GM21786 (cell line): ENCODE measurements around the gene COL4A1.

Source experiments
- ATAC-seq: cut with Tn5 transposase; IDR thresholded peaks from one replicate; pipeline ENCODE4 v1.9.1; 2021; ENCODE audit not compliant: unreplicated experiment

COL4A1 gene

GRCh38 chr13:110206185-110206584 is 100.8 kb downstream of the COL4A1 start:
- ATAC-seq, result no peak

- ATAC-seq, result no peak
Measured at GRCh38 chr13:110201114-110201513, 105.8 kb downstream of the COL4A1 start.

GRCh38 chr13:110200276-110200870 is 106.6 kb downstream of the COL4A1 start:
- ATAC-seq, result no peak

- no peak for ATAC-seq
Measured at GRCh38 chr13:110199046-110199831, 107.7 kb downstream of the COL4A1 start.

GRCh38 chr13:110197471-110197870 is 109.5 kb downstream of the COL4A1 start:
- ATAC-seq, result no peak

- no peak for ATAC-seq
Measured at GRCh38 chr13:110197026-110197425, 109.9 kb downstream of the COL4A1 start.

- ATAC-seq, result no peak
Measured at GRCh38 chr13:110195547-110196485, 111.1 kb downstream of the COL4A1 start.

GRCh38 chr13:110194451-110194850 is 112.5 kb downstream of the COL4A1 start:
- no peak for ATAC-seq

GRCh38 chr13:110193491-110193890 is 113.5 kb downstream of the COL4A1 start:
- no peak for ATAC-seq

GRCh38 chr13:110192472-110192871 is 114.5 kb downstream of the COL4A1 start:
- ATAC-seq, result no peak

- ATAC-seq, result no peak
Measured at GRCh38 chr13:110187641-110188161, 119.3 kb downstream of the COL4A1 start.

- no peak for ATAC-seq
Measured at GRCh38 chr13:110186231-110186855, 120.6 kb downstream of the COL4A1 start.

- no peak for ATAC-seq
Measured at GRCh38 chr13:110185696-110186095, 121.3 kb downstream of the COL4A1 start.

- no peak for ATAC-seq
Measured at GRCh38 chr13:110183910-110184309, 123.0 kb downstream of the COL4A1 start.

GRCh38 chr13:110182461-110182860 is 124.5 kb downstream of the COL4A1 start:
- ATAC-seq, result no peak

GRCh38 chr13:110182003-110182402 is 125.0 kb downstream of the COL4A1 start:
- no peak for ATAC-seq

GRCh38 chr13:110179857-110180147 is 127.2 kb downstream of the COL4A1 start:
- ATAC-seq, result no peak

GRCh38 chr13:110179116-110179856 is 127.7 kb downstream of the COL4A1 start:
- ATAC-seq, result no peak

GRCh38 chr13:110177790-110178189 is 129.2 kb downstream of the COL4A1 start:
- ATAC-seq, result no peak

GRCh38 chr13:110176431-110176830 is 130.5 kb downstream of the COL4A1 start:
- ATAC-seq, result no peak
